Measurements from ENCODE around the gene RBM25.

RBM25 gene

GRCh38 chr14:73172500-73172899 lies 114.2 kb downstream of the RBM25 start:
- no peak for DNase-seq

- no peak for DNase-seq
Measured at GRCh38 chr14:73173092-73173735, 114.9 kb downstream of the RBM25 start.
